GM19238 (cell line): ENCODE measurements around the gene OTUD7B.
"Not testable (repeated sequence)": the region's sequence is repeated elsewhere in the genome, so short reads cannot be mapped to it uniquely, and the experiment has no call there.

Experiments used
- DNase-seq: peaks from one replicate; pipeline ENCODE4 v3.0.0; 2011; ENCODE audit warnings: low spot score; ENCODE audit not compliant: insufficient read length

Gene OTUD7B

GRCh38 chr1:149957548-149957947 lies 53.0 kb downstream of the OTUD7B start:
- not testable (repeated sequence) for DNase-seq

DNA sequence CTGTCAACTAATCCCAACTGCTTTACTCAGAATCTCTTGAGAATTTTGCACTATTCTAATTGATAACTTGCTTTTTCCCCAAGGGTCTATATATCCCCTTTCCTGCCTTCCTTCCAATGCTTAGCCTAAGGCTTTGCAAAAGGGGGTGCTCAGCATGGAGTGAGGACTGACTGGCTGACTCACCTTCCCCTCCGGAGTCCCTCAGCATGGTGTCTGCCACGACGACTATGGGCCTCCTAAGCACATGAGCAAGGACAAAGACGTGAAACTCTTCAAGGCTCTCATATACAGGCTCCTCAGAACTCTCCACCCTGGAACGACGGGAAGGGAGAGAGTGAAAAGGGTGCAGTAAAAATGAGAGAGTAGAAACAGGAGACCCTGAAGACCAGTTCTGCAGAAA lies 60.6 kb downstream of the OTUD7B start:
- no peak for DNase-seq

DNA sequence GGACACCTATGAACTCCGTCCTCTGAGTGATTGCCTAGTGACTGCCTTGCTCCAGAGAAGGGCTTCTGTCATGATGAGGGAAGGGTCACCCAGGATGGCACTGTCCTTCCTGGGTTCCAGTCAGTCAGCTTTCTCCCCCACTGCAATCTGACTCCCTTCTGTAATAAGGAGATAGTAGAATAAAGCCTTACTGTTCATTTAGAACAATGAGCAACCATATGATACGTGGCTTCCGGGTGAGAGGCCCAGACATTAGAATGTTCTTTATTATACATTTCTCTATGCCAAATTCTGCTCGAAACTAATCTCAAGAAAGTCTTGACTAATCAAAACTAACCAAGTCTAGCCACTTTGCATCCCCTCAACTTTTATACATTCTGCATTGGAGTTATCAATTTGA lies 65.3 kb downstream of the OTUD7B start:
- no peak for DNase-seq

DNA sequence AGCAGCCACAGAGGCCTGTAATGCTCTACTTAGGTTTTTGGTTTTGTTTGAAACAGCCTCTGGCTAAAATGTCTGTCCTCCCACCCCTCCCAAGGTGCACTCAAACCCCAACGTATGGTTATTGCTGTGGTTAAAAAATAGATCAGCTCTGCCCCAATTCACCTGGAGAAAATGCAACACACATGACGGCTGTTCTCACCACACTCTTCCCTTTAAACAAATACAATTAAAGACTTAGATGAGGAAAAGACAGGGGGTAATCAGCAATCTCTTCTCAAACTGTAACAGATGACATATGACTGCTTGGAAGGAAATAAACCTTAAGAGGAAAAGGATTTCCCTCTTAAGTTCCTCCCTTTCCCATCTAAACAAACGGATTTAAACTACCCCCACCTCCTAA lies 67.6 kb downstream of the OTUD7B start:
- no peak for DNase-seq

GRCh38 chr1:149942207-149942606 lies 68.3 kb downstream of the OTUD7B start:
- DNase-seq = no peak

DNA sequence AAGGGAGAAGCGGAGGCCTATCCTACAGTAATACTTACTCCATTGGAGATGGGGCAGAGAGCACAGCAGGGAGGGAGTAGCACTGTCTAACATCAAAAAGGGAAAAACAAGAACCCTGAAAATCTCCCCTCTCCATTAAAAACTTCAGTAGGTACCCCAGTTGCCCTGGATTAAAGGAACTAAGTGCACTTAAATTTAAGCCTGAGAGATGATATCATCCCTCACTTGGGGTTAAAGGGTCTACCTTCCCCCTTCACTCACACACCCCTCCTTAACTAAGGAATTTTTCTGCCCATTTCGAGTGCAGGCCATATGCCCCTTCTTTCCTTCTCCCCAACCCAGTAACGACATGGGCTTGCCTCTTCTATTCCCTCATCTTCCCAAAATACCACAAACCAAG lies 70.1 kb downstream of the OTUD7B start:
- DNase-seq = no peak

DNA sequence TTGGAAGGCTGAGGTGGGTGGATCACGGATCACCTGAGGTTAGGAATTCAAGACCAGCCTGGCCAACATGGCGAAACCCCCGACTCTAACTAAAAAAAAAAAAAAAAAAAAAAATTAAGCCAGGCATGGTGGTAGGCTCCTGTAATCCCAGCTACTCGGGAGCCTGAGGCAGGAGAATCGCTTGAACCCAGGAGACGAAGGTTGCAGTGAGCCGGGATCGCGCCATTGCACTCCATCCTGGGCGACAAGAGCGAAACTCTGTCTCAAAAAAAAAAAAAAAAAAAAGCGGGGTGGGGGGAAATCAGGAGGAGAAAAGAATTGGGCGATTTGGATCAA lies 71.9 kb downstream of the OTUD7B start:
- not testable (repeated sequence) for DNase-seq

DNA sequence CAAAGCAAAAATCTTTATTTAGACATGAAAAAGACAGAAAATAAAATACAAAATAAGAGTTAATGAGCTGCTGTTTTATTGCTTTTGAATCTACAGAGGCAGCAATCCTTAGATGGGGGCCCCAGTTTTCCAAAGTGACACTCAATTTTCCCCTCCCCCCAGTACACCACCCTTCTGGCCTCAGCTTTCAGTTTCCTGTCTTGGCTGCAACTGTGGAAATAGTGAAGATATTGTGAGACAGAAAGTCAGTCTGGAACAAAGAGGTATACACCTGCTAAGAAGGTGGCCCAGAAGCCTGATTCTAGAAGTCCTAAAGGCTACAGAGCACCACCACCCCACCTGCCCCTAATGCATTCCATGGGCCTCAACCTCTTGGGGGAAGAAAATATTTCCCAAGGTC lies 72.8 kb downstream of the OTUD7B start:
- DNase-seq = no peak

GRCh38 chr1:149936992-149937705 lies 73.4 kb downstream of the OTUD7B start:
- DNase-seq = no peak

- no peak for DNase-seq
Measured at GRCh38 chr1:149936170-149936991, 74.1 kb downstream of the OTUD7B start, which contains the start of gene MTMR11. Gene MTMR11, minus strand, starts transcription at chr1:149936879. Its CDS starts 232 bp downstream, at chr1:149936647.

DNA sequence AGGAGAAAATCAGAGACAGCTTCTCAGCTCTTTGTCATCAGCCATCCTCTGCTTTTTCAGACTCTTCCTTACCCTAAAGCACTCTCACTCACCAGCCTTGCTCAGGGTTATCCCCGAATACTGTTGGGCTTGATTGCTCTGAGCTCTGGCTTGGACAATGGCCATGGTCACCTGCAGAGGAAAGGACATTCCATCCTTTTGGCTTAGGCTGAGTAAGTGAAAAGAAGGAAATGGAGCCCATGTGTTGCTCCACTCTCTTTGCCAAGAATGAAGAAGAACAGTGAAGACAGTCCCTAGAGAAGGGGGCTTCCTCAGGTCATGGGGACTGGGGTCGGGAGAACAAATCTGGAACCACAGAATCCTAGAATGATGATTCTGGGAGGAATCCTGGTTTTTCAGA lies 76.2 kb downstream of the OTUD7B start:
- no peak for DNase-seq

- no peak for DNase-seq
Measured at GRCh38 chr1:149933208-149933607, 77.3 kb downstream of the OTUD7B start.

GRCh38 chr1:149932474-149932873 lies 78.1 kb downstream of the OTUD7B start:
- DNase-seq = no peak

DNA sequence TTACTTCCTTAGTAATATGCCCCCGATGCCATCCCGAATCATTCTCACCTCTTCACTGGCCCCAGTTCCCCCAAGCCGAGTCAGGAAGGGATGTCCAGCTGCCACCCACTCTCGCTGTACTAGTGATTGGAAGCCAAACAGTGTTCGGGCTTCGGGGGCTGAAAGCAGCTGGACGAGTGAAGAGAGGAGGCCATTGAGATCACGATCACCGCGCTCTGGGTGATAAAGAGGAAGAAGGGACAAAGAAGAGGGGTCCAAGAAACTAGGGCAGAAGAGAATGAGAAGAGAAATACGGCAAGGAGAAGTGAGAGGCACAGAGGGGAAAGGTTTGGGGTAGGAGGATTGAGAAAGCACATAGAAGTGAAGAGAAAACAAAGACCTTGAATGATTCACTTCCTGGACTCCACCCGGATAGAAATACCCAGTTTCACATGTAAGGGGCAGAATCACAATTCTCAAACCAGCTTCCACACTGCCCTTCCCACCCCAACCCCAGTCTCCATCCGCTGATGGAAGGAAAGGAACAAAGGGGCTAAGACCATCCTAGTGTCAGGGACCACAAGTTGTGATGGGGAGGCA lies 79.2 kb downstream of the OTUD7B start:
- no peak for DNase-seq

GRCh38 chr1:149929856-149930255 lies 80.7 kb downstream of the OTUD7B start:
- DNase-seq = no peak

GRCh38 chr1:149928401-149928724 lies 82.2 kb downstream of the OTUD7B start:
- no peak for DNase-seq

DNA sequence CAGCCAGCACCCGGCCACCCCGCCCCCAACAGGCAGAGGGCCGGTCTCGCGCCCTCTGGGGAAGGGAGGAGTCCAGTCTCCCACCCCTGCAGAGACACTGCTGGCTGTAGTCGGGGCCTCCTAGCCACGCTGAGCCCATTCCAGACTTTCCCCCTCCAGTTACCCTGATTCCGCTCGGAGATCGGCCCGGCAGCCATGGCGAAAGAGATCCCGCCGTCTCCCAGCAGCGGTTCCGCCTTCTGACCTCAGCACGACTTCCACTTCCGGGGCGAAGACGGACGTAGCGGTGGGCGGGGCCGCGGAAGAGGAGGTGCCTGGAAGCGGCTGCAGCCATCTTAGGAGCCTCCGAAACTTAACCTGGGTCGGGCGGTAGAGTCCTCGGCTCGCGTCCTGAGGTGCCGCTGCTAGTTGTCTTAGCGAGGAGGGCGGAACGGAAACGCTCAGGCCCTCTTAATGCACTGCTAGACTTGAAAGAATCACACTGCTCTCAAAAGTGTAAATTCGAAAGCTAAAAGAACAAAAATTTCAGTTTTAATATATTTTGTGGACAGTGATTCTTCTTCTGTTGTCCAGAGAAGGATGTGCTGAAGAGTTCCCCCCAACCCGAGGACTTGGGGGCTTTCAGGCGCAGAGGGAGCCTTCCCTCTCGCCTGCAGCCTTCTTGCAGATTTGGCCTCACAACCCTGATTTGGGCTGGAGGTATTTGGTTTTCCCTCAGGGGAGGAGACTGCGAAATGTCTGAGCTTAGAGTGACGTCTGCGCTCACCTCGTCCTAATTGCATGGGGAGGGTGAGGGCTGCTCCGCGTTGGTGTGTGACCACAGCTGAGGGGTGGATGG lies 82.7 kb downstream of the OTUD7B start, which contains the start of gene SF3B4:
TSS of gene SF3B4 (minus strand) at position 241 of the 838 bp plus-strand sequence. CDS start at position 197, 44 bp downstream.
- DNase-seq = peak; percentile 87

GRCh38 chr1:149927056-149927562 lies 83.4 kb downstream of the OTUD7B start:
- DNase-seq = no peak

- no peak for DNase-seq
Measured at GRCh38 chr1:149926296-149926695, 84.2 kb downstream of the OTUD7B start.

DNA sequence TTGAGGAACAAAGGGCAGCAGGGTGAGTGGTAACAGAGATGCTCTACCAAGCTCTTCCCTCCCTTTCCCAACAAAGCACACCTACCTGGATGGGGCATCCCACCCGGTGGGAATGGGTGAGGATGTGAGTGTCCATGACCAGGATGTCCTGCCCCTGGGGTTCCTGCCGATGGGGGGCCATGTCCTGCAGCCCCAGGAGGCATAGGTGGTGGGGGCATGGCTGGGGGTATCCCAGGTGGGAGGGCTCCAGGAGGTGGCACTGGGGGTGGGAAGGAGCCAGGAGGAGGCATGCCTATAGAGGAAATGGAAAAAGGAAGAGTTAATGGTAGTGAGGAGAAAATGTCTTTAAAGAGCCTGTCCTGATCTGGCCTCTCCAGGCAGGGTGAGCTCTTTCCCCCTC lies 84.8 kb downstream of the OTUD7B start:
- no peak for DNase-seq

DNA sequence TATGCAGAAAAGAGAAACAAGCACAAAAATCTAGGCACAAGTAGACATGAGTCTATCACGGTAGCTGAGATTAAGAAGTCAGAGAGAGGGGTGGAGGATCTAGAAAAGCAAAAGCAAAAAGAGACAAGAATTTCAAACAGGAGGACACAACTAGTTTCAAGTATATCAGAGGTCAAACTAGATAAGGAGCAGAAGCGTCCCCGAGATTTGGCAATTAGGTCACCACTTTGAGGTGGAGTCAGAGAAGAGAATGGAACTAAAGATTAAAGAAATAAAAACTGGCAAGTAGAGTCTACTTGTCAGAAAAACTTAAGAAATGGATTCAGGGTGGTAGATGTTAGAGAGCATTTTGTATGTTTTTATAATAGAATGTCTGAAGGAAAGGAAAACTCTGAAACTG lies 85.2 kb downstream of the OTUD7B start:
- DNase-seq = no peak
